Tibial nerve (tissue), 4 donors: Measurements from ENCODE around the gene HAGHL. TPM values are rescaled to one million over a fixed set of nuclear protein-coding genes. Genes with fewer than 3 reads are reported as not detected.
A peak's percentile ranks its signal among the peaks of the same experiment; 100 is the strongest.

Experiments
- DNase-seq, 2 donors: peaks; one replicate each; pipeline ENCODE4 v3.0.0-alpha.2; 2019; ENCODE audit warnings: low spot score in 2 of 2
- H3K27ac ChIP-seq, 4 donors: fragments of 200-600 bp; sonication (generic) in 3 of 4; one replicate each; pipeline ENCODE4 v1.5.1; 2017 to 2019; ENCODE audit warnings: mild to moderate bottlenecking in 1 of 4
- H3K27me3 ChIP-seq, 2 donors: fragments of 200-600 bp; sonication (generic) in 1 of 2; one replicate each; pipeline versions ENCODE4 v1.5.1 to v1.6.0; 2017 to 2019
- H3K36me3 ChIP-seq, 3 donors: fragments of 200-600 bp; sonication (generic); one replicate each; pipeline ENCODE4 v1.5.1; 2018 to 2019
- H3K4me1 ChIP-seq, 4 donors: fragments of 200-600 bp; sonication (generic) in 3 of 4; one replicate each; pipeline ENCODE4 v1.5.1; 2017 to 2019
- H3K4me3 ChIP-seq, 4 donors: fragments of 200-600 bp; sonication (generic) in 3 of 4; one replicate each; pipeline ENCODE4 v1.5.1; 2017 to 2019; ENCODE audit warnings: mild to moderate bottlenecking in 1 of 4, moderate library complexity in 1 of 4
- H3K9me3 ChIP-seq, 4 donors: fragments of 200-600 bp; sonication (generic) in 3 of 4; one replicate each; pipeline ENCODE4 v1.5.1; 2017 to 2019
- CTCF ChIP-seq, 5 experiments: fragments of 200-600 bp in 3 of 5; fragments of 450-650 bp in 2 of 5; sonication (generic) in 3 of 5; IDR thresholded peaks; one replicate each; pipeline ENCODE4 v1.5.1; 2016 to 2019; ENCODE audit warnings: antibody characterized with exemption in 5 of 5, mild to moderate bottlenecking in 3 of 5, moderate library complexity in 2 of 5
- EP300 ChIP-seq, 2 donors: sonication (generic); formaldehyde crosslinking; IDR thresholded peaks; one replicate each; pipeline ENCODE4 v1.6.1; 2017; ENCODE audit warnings: antibody characterized with exemption in 2 of 2, mild to moderate bottlenecking in 1 of 2
- POLR2A ChIP-seq, 2 donors: fragments of 450-650 bp; IDR thresholded peaks; one replicate each; pipeline ENCODE4 v1.6.1; 2017; ENCODE audit warnings: antibody characterized with exemption in 2 of 2, mild to moderate bottlenecking in 2 of 2, moderate library complexity in 2 of 2
- WGBS, 2 donors: methylation state at CpG; one replicate each; pipeline ENCODE4 v1.1.5; 2018; 5-methylcytosine and 5-hydroxymethylcytosine counted together
- total RNA-seq, 4 donors: library from RNA; depleted of rRNA; stranded (reverse); fragments of >200 nt; gene quantifications; one replicate each; pipeline ENCODE4 v1.1.0, GENCODE V29; 2016

The HAGHL gene
- total RNA-seq, 4 donors from 2014 or later, result 3.5 to 18.0 (median 6.3) TPM

- no peak for DNase-seq
- Histone ChIP-seq H3K4me3 (no peak overlapping the region), H3K9me3 (no peaks in the 10 kb centered on the region), H3K4me1 (peaks cover 0 to 65% (median 41%) of the 10 kb centered on the region in 4 donors), H3K27me3 (no peaks in the 10 kb centered on the region), H3K36me3 (peaks cover 0 to 49% (median 15%) of the 10 kb centered on the region in 3 donors), H3K27ac (no peak overlapping the region)
- no peak for TF ChIP-seq POLR2A (IDR thresholded peaks at IDR 0.05)
- TF ChIP-seq EP300 (IDR thresholded peaks at IDR 0.05), result no peak
- TF ChIP-seq CTCF (IDR thresholded peaks at IDR 0.05), result no peak
- WGBS, 2 donors, result 82 to 85% methylated on average over 34 to 36 of the region's 36 CpGs
Observed at GRCh38 chr16:682493-683395, 44.2 kb upstream of the HAGHL start.

GRCh38 chr16:683396-684070, 43.4 kb upstream of the HAGHL start:
- peak overlapping the region in 2 of 4 donors; percentile 76 to 84 for H3K27ac ChIP-seq
- H3K36me3 ChIP-seq, result peaks cover 0 to 53% (median 15%) of the 10 kb centered on the region in 3 donors

GRCh38 chr16:684071-684794, 42.7 kb upstream of the HAGHL start, which contains the start of gene JMJD8:
TSS of gene JMJD8 (minus strand) at chr16:684334. CDS start at chr16:684319, 15 bp downstream.
- Histone ChIP-seq H3K4me3 (peak within 1 kb of the TSS; percentile 56 to 84 (median 72)), H3K9me3 (no peaks in the 10 kb centered on the region), H3K27ac (peak within 1 kb of the TSS; percentile 49 to 84 (median 80)), H3K36me3 (peaks cover 0 to 53% (median 15%) of the 10 kb centered on the region in 3 donors), H3K27me3 (no peaks in the 10 kb centered on the region), H3K4me1 (peaks cover 0 to 74% (median 42%) of the 10 kb centered on the region in 4 donors)
- peak; percentile 93 to 95 for DNase-seq
- TF ChIP-seq CTCF (IDR thresholded peaks at IDR 0.05) (peak in 1 of 5 experiments; percentile 11), EP300 (IDR thresholded peaks at IDR 0.05) (peak; percentile 85), POLR2A (IDR thresholded peaks at IDR 0.05) (peak in 1 of 2 donors; percentile 39)
- WGBS, 2 donors, result 4 to 30% methylated on average over 6 to 73 of the region's 91 CpGs

More at GRCh38 chr16:683396-684070, 43.4 kb upstream of the HAGHL start:
- Histone ChIP-seq H3K4me3 (peak overlapping the region; percentile 56 to 84 (median 72)), H3K4me1 (peaks cover 0 to 73% (median 39%) of the 10 kb centered on the region in 4 donors), H3K9me3 (no peaks in the 10 kb centered on the region), H3K27me3 (no peaks in the 10 kb centered on the region)
- TF ChIP-seq POLR2A (IDR thresholded peaks at IDR 0.05) (no peak), EP300 (IDR thresholded peaks at IDR 0.05) (no peak), CTCF (IDR thresholded peaks at IDR 0.05) (no peak)
- no peak for DNase-seq
- WGBS, 2 donors, result 17 to 43% methylated on average over 17 to 55 of the region's 57 CpGs

GRCh38 chr16:684961-685696, 41.8 kb upstream of the HAGHL start:
- Histone ChIP-seq H3K4me1 (peaks cover 0 to 76% (median 46%) of the 10 kb centered on the region in 4 donors), H3K36me3 (peaks cover 0 to 53% (median 15%) of the 10 kb centered on the region in 3 donors), H3K9me3 (no peaks in the 10 kb centered on the region), H3K4me3 (peak overlapping the region; percentile 55 to 78 (median 61)), H3K27me3 (no peaks in the 10 kb centered on the region), H3K27ac (peak overlapping the region in 3 of 4 donors; percentile 76 to 84 (median 84))
- TF ChIP-seq CTCF (IDR thresholded peaks at IDR 0.05) (no peak), EP300 (IDR thresholded peaks at IDR 0.05) (no peak), POLR2A (IDR thresholded peaks at IDR 0.05) (no peak)
- WGBS, 2 donors, result 90 to 93% methylated on average over 53 to 55 of the region's 61 CpGs
- DNase-seq, result no peak
